Thyroid gland (tissue), 4 donors: Measurements from ENCODE around the gene CROCC2. TPM values are rescaled to one million over a fixed set of nuclear protein-coding genes. Genes with fewer than 3 reads are reported as not detected.

Experiments
- DNase-seq, 2 donors: peaks; one replicate each; pipeline ENCODE4 v3.0.0-alpha.2; 2019
- H3K27ac ChIP-seq, 3 donors: fragments of 200-600 bp; sonication (generic); 1 replicate in 2 of 3; 2 replicates in 1 of 3; pipeline ENCODE4 v1.5.1; 2016 to 2019; ENCODE audit warnings: mild to moderate bottlenecking in 1 of 3, moderate library complexity in 1 of 3
- H3K27me3 ChIP-seq: fragments of 200-600 bp; sonication (generic); one replicate; pipeline ENCODE4 v1.5.1; 2019
- H3K36me3 ChIP-seq, 2 donors: fragments of 200-600 bp; sonication (generic); one replicate each; pipeline ENCODE4 v1.5.1; 2016 to 2019
- H3K4me1 ChIP-seq, 2 donors: fragments of 200-600 bp; sonication (generic); one replicate each; pipeline ENCODE4 v1.5.1; 2017 to 2019
- H3K4me3 ChIP-seq, 3 donors: fragments of 200-600 bp; sonication (generic); replicated peaks in 1 of 3; 1 replicate in 2 of 3; 2 replicates in 1 of 3; pipeline ENCODE4 v1.5.1; 2016; ENCODE audit warnings: mild to moderate bottlenecking in 1 of 3
- H3K9me3 ChIP-seq: fragments of 200-600 bp; sonication (generic); one replicate; pipeline ENCODE4 v1.5.1; 2017
- CTCF ChIP-seq, 6 experiments: fragments of 200-600 bp in 3 of 6; fragments of 450-650 bp in 3 of 6; sonication (generic) in 3 of 6; IDR thresholded peaks; one replicate each; pipeline ENCODE4 v1.5.1; 2016 to 2019; ENCODE audit warnings: antibody characterized with exemption in 6 of 6, mild to moderate bottlenecking in 2 of 6, inconsistent platforms in 1 of 6, moderate library complexity in 1 of 6
- POLR2A ChIP-seq, 2 donors: fragments of 450-650 bp; IDR thresholded peaks; one replicate each; pipeline ENCODE4 v1.6.1; 2017; ENCODE audit warnings: antibody characterized with exemption in 2 of 2, mild to moderate bottlenecking in 2 of 2, moderate library complexity in 1 of 2
- WGBS, 2 donors: methylation state at CpG; one replicate each; pipeline ENCODE4 v1.1.5; 2017; 5-methylcytosine and 5-hydroxymethylcytosine counted together
- intact Hi-C: fragments of 100-400 bp; cut with DNase I; formaldehyde crosslinking; loops from one replicate; pipeline ENCODE4 v1.15.1; 2023
- total RNA-seq, 4 donors: library from RNA; depleted of rRNA; stranded (reverse); fragments of >200 nt; gene quantifications; one replicate each; pipeline ENCODE4 v1.2.3, GENCODE V29; 2016

Gene CROCC2
- total RNA-seq, 4 donors from 2014 or later, result not detected

GRCh38 chr2:240954436-240955305 lies 48.5 kb downstream of the CROCC2 start:
- Histone ChIP-seq H3K9me3 (no peaks in the 10 kb centered on the region), H3K27me3 (no peaks in the 10 kb centered on the region), H3K4me3 (no peak overlapping the region), H3K36me3 (no peaks in the 10 kb centered on the region), H3K27ac (no peak overlapping the region), H3K4me1 (peaks cover 20 to 51% of the 10 kb centered on the region in 2 donors)
- no peak for TF ChIP-seq CTCF (IDR thresholded peaks at IDR 0.05)
- no peak for TF ChIP-seq POLR2A (IDR thresholded peaks at IDR 0.05)
- 74 to 82% methylated on average over 14 to 15 of the region's 15 CpGs for WGBS, 2 donors
- intact Hi-C loops, result no loop called here
- no peak for DNase-seq

DNA sequence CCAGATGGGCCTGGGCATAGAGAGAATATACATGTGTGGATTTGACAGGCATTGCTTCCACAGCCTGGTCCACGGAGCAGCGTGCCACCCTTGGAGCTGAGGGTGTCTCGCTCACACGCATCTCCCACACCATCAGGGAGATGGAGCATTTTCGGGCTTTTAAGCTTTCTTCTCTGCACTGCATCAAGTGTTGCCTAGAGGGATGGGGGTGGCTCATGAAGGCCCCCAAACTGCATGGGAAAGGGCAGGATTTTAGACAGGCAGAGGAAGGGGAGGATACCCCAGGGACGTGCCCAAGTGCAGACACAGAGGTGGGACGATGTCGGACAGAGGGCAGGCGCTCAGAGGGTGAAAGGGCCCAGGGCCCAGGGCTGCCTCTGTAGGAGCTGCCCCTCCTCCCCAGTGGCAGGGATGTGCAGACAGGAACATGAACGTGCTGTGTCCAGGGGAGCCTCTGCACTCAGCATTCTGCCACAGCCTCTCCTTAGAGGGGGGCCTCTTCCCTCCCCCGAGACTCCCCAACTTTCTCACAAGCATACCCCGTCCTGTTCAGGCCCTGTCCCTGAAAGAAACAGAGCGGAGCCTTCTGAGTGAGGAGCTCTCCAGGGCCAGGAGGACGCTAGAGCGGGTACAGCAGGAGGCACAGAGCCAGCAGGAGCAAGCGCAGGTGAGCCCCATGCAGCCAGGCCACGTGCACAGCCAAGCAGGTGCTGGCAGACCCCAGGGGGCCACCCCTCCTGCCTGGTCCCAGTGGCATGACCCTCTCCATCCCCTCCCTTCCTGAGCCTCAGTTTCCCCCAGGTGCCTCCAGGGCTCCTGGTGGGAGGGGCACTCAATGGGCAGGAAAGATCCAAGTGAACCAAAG lies 49.4 kb downstream of the CROCC2 start:
- Histone ChIP-seq H3K27ac (peak overlapping the region; percentile 20 to 62 (median 55)), H3K4me1 (peaks cover 26 to 60% of the 10 kb centered on the region in 2 donors), H3K36me3 (no peaks in the 10 kb centered on the region), H3K4me3 (no peak overlapping the region), H3K9me3 (no peaks in the 10 kb centered on the region), H3K27me3 (no peaks in the 10 kb centered on the region)
- TF ChIP-seq CTCF (IDR thresholded peaks at IDR 0.05), result no peak
- TF ChIP-seq POLR2A (IDR thresholded peaks at IDR 0.05), result no peak
- DNase-seq, result peak; percentile 82 to 85
- intact Hi-C loops, result no loop called here
- 67 to 73% methylated on average over 12 to 13 of the region's 17 CpGs for WGBS, 2 donors

- Histone ChIP-seq H3K4me1 (peaks cover 32 to 68% of the 10 kb centered on the region in 2 donors), H3K9me3 (no peaks in the 10 kb centered on the region), H3K27ac (peak overlapping the region; percentile 20 to 62 (median 55)), H3K27me3 (no peaks in the 10 kb centered on the region), H3K4me3 (no peak overlapping the region), H3K36me3 (no peaks in the 10 kb centered on the region)
- TF ChIP-seq CTCF (IDR thresholded peaks at IDR 0.05) (no peak), POLR2A (IDR thresholded peaks at IDR 0.05) (no peak)
- 44 to 55% methylated on average over 10 to 11 of the region's 16 CpGs for WGBS, 2 donors
- peak; percentile 84 to 85 for DNase-seq
- intact Hi-C loops, result no loop called here
These were observed 50.2 kb downstream of the CROCC2 start for GRCh38 chr2:240956171-240956934.

DNA sequence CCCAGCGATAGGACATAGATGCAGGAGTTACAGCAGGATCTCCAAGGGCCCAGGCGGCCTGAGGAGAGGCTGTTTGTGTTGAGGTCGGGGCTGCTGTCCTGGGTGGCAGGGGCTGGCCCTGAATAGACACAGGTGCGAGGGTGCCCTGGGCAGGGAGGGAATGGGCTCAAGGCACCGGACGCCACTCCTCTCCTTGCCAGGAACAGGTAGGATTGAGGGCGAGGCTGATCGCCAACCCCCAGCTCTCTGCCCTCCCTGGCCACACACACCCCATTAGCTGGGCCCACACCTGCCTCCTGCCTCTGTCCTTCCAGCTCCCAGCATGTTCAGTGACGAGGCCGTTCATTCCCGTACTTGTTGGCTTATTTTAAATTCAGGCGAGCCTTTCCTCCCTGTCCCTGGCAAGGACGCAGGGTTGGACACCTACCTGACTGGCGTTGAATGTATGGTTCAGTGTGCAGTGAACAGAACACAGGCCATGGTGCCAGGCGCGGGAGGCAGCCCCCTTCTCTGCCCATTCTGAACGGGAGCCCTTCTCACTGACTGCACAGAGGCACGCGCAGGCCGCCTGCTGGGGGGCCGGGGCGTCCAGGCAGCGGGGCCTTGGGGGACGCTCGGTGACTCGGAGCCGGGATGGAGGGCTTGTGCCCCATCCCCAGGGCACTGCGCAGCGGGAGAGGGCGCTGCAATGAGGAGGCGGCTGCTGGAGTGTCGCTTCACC lies 51.0 kb downstream of the CROCC2 start:
- Histone ChIP-seq H3K27me3 (no peaks in the 10 kb centered on the region), H3K4me1 (peaks cover 39 to 73% of the 10 kb centered on the region in 2 donors), H3K36me3 (no peaks in the 10 kb centered on the region), H3K4me3 (no peak overlapping the region), H3K27ac (peak overlapping the region in 1 of 3 donors; percentile 62), H3K9me3 (no peaks in the 10 kb centered on the region)
- TF ChIP-seq POLR2A (IDR thresholded peaks at IDR 0.05), result no peak
- no peak for TF ChIP-seq CTCF (IDR thresholded peaks at IDR 0.05)
- no peak for DNase-seq
- WGBS, 2 donors, result 80 to 82% methylated on average over 22 to 29 of the region's 32 CpGs
- intact Hi-C loops, result no loop called here
